ENCODE data around the gene ETV4. TPM values are rescaled to one million over a fixed set of nuclear protein-coding genes. Genes with fewer than 3 reads are reported as not detected.

Gene ETV4
- total RNA-seq, 1 experiment from 2014 or later = 195 TPM

- no peak for TF ChIP-seq ATF2 (CRISPR knock-in tag; IDR thresholded peaks at IDR 0.05; ENCODE audit: borderline replicate concordance, low read depth)
- no peak for TF ChIP-seq SMAD4 (CRISPR knock-in tag; IDR thresholded peaks at IDR 0.05)
- no peak for TF ChIP-seq MXD4 (CRISPR knock-in tag; IDR thresholded peaks at IDR 0.05; ENCODE audit: borderline replicate concordance)
- TF ChIP-seq IRF2 (CRISPR knock-in tag; IDR thresholded peaks at IDR 0.05; ENCODE audit: borderline replicate concordance, low read depth) = no peak
Measured at GRCh38 chr17:43531955-43532354, 14.2 kb downstream of the ETV4 start (continued).

GRCh38 chr17:43531082-43531378 lies 15.1 kb downstream of the ETV4 start:
- Mint-ChIP-seq H3K4me1 (peaks cover 76% of the 10 kb centered on the region), H3K27me3 (ENCODE audit: low read depth) (no peaks in the 10 kb centered on the region), H3K9me3 (no peaks in the 10 kb centered on the region), H3K4me3 (peak overlapping the region; percentile 58), H3K27ac (peak overlapping the region; percentile 98), H3K36me3 (peaks cover 31% of the 10 kb centered on the region)
- ChIA-PET POLR2A (interaction anchor here (0.6 to 2.3 kb wide), 10 partner anchors 8 to 224 kb away, joined by 3 to 20 read pairs (median 4); partner anchors contain the start of gene ETV4), CTCF (interaction anchor here (0.6 to 2.0 kb wide), 13 partner anchors 13 to 315 kb away, joined by 3 to 12 read pairs (median 5); partner anchors contain the start of genes DHX8 and ETV4)
- no peak for DNase-seq (ENCODE audit: low spot score)
- peak; percentile 2; the same call in 1 of the 2 replicates for ATAC-seq
- TF ChIP-seq PRDM15 (CRISPR knock-in tag; IDR thresholded peaks at IDR 0.05) (0 out of 2 replicates have a peak, but pooled peaks have one; percentile 5), IRF1 (CRISPR knock-in tag; IDR thresholded peaks at IDR 0.05) (no peak)

GRCh38 chr17:43530288-43531081 lies 15.7 kb downstream of the ETV4 start:
- Mint-ChIP-seq H3K36me3 (peaks cover 27% of the 10 kb centered on the region), H3K9me3 (no peaks in the 10 kb centered on the region), H3K27me3 (ENCODE audit: low read depth) (no peaks in the 10 kb centered on the region), H3K4me1 (peaks cover 78% of the 10 kb centered on the region), H3K4me3 (peak overlapping the region; percentile 58), H3K27ac (peak overlapping the region; percentile 98)
- ChIA-PET CTCF (interaction anchor here (0.6 to 2.0 kb wide), 13 partner anchors 13 to 316 kb away, joined by 3 to 12 read pairs (median 5); partner anchors contain the start of genes DHX8 and ETV4), POLR2A (interaction anchor here (0.6 to 2.3 kb wide), 12 partner anchors 9 to 225 kb away, joined by 3 to 20 read pairs (median 4); partner anchors contain the start of gene ETV4)
- ATAC-seq = peak; percentile 91
- peak; percentile 99 for DNase-seq (ENCODE audit: low spot score)
- TF ChIP-seq MLX (CRISPR knock-in tag; IDR thresholded peaks at IDR 0.05) (no peak), HMGA2 (CRISPR knock-in tag; IDR thresholded peaks at IDR 0.05) (no peak), NFE2L1 (CRISPR knock-in tag; IDR thresholded peaks at IDR 0.05) (0 out of 2 replicates have a peak, but pooled peaks have one; percentile 15), ESRRA (CRISPR knock-in tag; IDR thresholded peaks at IDR 0.05; ENCODE audit: borderline replicate concordance) (peak; percentile 93; the same call in 1 of the 2 replicates), KAT7 (CRISPR knock-in tag; IDR thresholded peaks at IDR 0.05; ENCODE audit: borderline replicate concordance) (no peak), CDX4 (CRISPR knock-in tag; IDR thresholded peaks at IDR 0.05; ENCODE audit: borderline replicate concordance) (no peak), ZNF281 (CRISPR knock-in tag; IDR thresholded peaks at IDR 0.05) (peak; percentile 99), SOX15 (CRISPR knock-in tag; IDR thresholded peaks at IDR 0.05) (no peak), ZNF219 (CRISPR knock-in tag; IDR thresholded peaks at IDR 0.05; ENCODE audit: borderline replicate concordance) (no peak), PRDM15 (CRISPR knock-in tag; IDR thresholded peaks at IDR 0.05) (peak; percentile 20; the same call in 1 of the 2 replicates), CREB1 (CRISPR knock-in tag; IDR thresholded peaks at IDR 0.05) (no peak)
